ENCODE data around the gene LAD1.
A peak's percentile ranks its signal among the peaks of the same experiment; 100 is the strongest.

The LAD1 gene

GRCh38 chr1:201399018-201399351, at the start of gene LAD1:
TSS of gene LAD1 (minus strand) at chr1:201399324. CDS start at chr1:201399306, 18 bp downstream.
- DNase-seq = no peak

GRCh38 chr1:201447903-201448871, 49.1 kb upstream of the LAD1 start:
- peak; percentile 64 for DNase-seq

GRCh38 chr1:201445310-201445709, 46.2 kb upstream of the LAD1 start:
- DNase-seq = no peak

- DNase-seq = no peak
Measured at GRCh38 chr1:201444792-201445191, 45.7 kb upstream of the LAD1 start.

- no peak for DNase-seq
Measured at GRCh38 chr1:201443747-201444146, 44.6 kb upstream of the LAD1 start.

- no peak for DNase-seq
Measured at GRCh38 chr1:201436969-201437368, 37.8 kb upstream of the LAD1 start.

- DNase-seq = no peak
Measured at GRCh38 chr1:201436393-201436792, 37.3 kb upstream of the LAD1 start.

GRCh38 chr1:201434266-201434665, 35.1 kb upstream of the LAD1 start:
- no peak for DNase-seq

GRCh38 chr1:201433609-201434008, 34.5 kb upstream of the LAD1 start:
- no peak for DNase-seq

GRCh38 chr1:201430776-201431175, 31.7 kb upstream of the LAD1 start:
- no peak for DNase-seq

GRCh38 chr1:201429736-201430501, 30.8 kb upstream of the LAD1 start:
- no peak for DNase-seq

GRCh38 chr1:201427963-201428362, 28.8 kb upstream of the LAD1 start:
- no peak for DNase-seq

- no peak for DNase-seq
Measured at GRCh38 chr1:201426479-201427310, 27.6 kb upstream of the LAD1 start.

GRCh38 chr1:201424146-201424545, 25.0 kb upstream of the LAD1 start:
- DNase-seq = no peak

- no peak for DNase-seq
Measured at GRCh38 chr1:201423655-201424054, 24.5 kb upstream of the LAD1 start.

GRCh38 chr1:201422436-201423030, 23.4 kb upstream of the LAD1 start:
- DNase-seq = no peak

GRCh38 chr1:201422026-201422425, 22.9 kb upstream of the LAD1 start:
- no peak for DNase-seq

GRCh38 chr1:201421041-201421440, 21.9 kb upstream of the LAD1 start:
- no peak for DNase-seq

GRCh38 chr1:201420608-201421002, 21.5 kb upstream of the LAD1 start:
- no peak for DNase-seq

GRCh38 chr1:201419746-201420607, 20.9 kb upstream of the LAD1 start:
- no peak for DNase-seq

- no peak for DNase-seq
Measured at GRCh38 chr1:201419256-201419655, 20.1 kb upstream of the LAD1 start.

GRCh38 chr1:201418461-201418860, 19.3 kb upstream of the LAD1 start:
- DNase-seq = no peak

Data from NCI-H345 (cell line).